Fibroblast of skin of right quadriceps (primary cell): Measurements from ENCODE around the gene LSM5.
A peak's percentile ranks its signal among the peaks of the same experiment; 100 is the strongest.
"Not testable (repeated sequence)": the region's sequence is repeated elsewhere in the genome, so short reads cannot be mapped to it uniquely, and the experiment has no call there.

Experiments
- DNase-seq: peaks from one replicate; pipeline ENCODE4 v3.0.0-alpha.2; 2013

LSM5 gene

DNA sequence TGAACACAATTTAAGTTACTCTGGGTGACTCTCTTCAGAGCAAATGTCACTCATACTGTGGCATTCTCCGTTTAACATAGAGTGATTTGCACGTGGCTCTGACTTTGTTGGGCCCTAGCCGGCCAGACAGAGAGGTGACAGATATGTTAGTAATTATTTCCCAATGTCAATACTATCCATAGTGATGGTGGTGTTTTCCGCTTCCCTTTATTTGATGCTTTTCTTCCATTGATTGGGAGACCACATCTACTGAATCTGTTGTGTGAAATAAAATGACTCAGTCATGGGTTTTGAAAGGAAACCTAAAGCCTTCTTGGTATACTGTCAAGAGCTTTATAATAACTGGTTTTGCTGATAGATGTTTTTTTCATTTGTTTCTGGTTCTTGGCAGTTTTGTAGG lies 12.5 kb upstream of the LSM5 start:
- no peak for DNase-seq

GRCh38 chr7:32501522-32501921 lies 11.3 kb upstream of the LSM5 start:
- DNase-seq, result peak; percentile 81

- DNase-seq, result peak; percentile 82
Measured at GRCh38 chr7:32500922-32501341, 10.8 kb upstream of the LSM5 start.

DNA sequence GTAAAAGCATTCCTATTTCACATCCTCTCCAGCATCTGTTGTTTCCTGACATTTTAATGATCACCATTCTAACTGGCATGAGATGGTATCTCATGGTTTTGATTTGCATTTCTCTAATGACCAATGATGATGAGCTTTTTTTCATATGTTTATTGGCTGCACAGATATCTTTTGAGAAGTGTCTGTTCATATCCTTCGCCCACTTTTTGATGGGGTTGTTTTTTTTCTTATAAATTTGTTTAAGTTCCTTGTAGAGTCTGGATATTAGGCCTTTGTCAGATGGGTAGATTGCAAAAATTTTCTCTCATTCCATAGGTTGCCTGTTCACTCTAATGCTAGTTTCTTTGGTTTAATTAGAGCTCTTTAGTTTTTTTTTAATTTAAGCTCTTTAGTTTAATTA lies 10.0 kb upstream of the LSM5 start:
- DNase-seq, result not testable (repeated sequence)

DNA sequence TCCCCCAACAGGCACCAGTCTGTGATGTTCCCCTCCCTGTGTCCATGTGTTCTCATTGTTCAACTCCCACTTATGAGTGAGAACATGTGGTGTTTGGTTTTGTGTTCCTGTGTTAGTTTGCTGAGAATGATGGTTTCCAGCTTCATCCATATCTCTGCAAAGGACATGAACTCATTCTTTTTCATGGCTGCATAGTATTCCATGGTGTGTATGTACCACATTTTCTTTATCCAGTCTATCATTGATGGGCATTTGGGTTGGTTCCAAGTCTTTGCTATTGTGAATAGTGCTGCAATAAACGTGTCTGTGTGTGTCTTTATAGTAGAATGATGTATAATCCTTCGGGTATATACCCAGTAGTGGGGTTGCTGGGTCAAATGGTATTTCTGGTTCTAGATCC lies 9.6 kb upstream of the LSM5 start:
- not testable (repeated sequence) for DNase-seq

- no peak for DNase-seq
Measured at GRCh38 chr7:32496052-32496813, 6.1 kb upstream of the LSM5 start.

DNA sequence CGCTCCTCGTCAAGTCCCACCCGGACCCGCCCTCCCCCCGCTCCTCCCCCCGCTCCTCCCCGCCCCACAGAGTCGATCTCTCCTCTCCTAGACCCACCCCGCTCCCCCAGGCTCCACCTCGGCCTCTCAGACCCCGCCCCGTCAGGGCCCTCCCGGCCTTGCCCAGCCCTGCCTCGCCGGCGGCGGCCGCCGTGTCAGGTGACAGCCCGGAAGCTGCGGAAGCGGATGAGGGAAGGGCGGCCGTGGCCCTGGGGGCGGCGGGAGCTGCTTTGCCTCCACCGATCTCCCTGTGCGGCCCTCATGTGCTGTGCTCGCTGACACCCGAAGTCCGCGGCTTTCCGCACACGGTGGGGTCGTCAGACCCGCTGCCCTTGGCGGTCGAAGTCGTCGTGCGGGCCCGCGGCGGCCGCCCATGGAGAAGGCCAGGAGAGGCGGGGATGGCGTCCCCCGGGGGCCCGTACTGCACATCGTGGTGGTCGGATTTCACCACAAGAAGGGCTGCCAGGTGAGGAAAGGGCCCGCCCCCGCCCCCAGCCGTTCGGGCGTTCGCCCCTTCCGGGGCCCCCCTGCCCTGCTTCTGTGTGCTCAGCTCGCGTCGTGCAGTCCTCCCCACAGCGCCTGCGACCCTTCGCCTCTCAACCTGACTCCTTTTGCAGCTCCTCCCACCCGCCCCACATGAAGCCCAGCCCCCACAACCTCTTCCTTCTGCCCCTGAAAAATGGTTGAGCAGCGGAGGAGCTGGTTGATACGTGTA lies 5.3 kb upstream of the LSM5 start, which contains the start of gene AVL9:
TSS of gene AVL9 (plus strand) at position 192 of the 754 bp plus-strand sequence. CDS start at position 413, 221 bp downstream.
- peak; percentile 95 for DNase-seq

- peak; percentile 14 for DNase-seq
Measured at GRCh38 chr7:32494946-32495297, 4.7 kb upstream of the LSM5 start.

DNA sequence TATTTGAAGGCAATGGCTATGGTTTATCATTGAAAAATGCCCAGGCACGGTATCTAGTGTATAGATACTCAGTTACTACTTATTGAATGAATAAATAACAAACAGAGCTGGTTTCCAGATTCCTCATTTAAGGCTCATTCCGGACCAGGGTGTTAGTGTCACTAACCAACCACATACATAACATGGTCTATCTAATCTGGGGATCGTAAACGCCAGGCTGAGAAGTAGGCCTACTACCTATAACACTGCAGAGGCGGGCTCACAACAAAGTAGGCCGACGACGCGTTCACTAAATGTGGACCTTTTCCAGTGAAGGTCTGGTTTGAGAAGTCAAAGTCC lies 423 bp downstream of the LSM5 start:
- no peak for DNase-seq

DNA sequence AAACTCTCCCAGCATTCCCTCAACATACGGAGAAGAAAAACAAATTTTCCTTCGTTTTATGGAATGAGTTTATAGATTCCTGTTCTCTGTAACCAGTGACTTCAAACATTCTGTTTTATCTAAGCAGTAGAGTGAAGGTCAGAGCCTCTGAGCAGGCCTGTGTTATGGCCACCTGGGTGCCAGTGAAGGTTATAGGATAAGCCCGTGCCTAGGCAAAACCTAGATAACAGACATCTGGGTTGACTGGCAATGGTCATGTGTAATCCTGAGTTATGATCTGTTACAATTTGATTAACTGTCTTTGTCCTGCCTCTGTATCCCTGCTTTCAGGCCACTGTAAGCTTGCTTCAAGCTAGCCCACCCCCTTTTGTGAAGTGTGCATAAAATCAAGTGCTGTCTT lies 8.3 kb downstream of the LSM5 start:
- DNase-seq, result no peak

- no peak for DNase-seq
Measured at GRCh38 chr7:32481176-32481575, 9.0 kb downstream of the LSM5 start.

GRCh38 chr7:32479574-32480200 lies 10.5 kb downstream of the LSM5 start:
- peak; percentile 38 for DNase-seq

GRCh38 chr7:32477649-32477980 lies 12.6 kb downstream of the LSM5 start:
- no peak for DNase-seq

- DNase-seq, result no peak
Measured at GRCh38 chr7:32476816-32477648, 13.1 kb downstream of the LSM5 start.

GRCh38 chr7:32474008-32474407 lies 16.2 kb downstream of the LSM5 start:
- no peak for DNase-seq

- no peak for DNase-seq
Measured at GRCh38 chr7:32472015-32472414, 18.2 kb downstream of the LSM5 start.

GRCh38 chr7:32470871-32471270 lies 19.3 kb downstream of the LSM5 start:
- DNase-seq, result no peak

- DNase-seq, result not testable (repeated sequence)
Measured at GRCh38 chr7:32470004-32470403, 20.2 kb downstream of the LSM5 start.

DNA sequence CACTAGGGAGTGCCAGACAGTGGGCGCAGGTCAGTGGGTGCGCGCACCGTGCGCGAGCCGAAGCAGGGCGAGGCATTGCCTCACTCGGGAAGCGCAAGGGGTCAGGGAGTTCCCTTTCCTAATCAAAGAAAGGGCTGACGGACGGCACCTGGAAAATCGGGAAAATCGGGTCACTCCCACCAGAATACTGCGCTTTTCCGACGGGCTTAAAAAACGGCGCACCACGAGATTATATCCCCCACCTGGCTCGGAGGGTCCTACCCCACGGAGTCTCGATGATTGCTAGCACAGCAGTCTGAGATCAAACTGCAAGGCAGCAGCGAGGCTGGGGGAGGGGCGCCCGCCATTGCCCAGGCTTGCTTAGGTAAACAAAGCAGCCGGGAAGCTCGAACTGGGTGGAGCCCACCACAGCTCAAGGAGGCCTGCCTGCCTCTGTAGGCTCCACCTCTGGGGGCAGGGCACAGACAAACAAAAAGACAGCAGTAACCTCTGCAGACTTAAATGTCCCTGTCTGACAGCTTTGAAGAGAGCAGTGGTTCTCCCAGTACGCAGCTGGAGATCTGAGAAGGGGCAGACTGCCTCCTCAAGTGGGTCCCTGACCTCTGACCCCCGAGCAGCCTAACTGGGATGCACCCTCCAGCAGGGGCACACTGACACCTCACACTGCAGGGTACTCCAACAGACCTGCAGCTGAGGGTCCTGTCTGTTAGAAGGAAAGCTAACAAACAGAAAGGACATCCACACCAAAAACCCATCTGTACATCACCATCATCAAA lies 25.4 kb downstream of the LSM5 start:
- DNase-seq, result not testable (repeated sequence)

DNA sequence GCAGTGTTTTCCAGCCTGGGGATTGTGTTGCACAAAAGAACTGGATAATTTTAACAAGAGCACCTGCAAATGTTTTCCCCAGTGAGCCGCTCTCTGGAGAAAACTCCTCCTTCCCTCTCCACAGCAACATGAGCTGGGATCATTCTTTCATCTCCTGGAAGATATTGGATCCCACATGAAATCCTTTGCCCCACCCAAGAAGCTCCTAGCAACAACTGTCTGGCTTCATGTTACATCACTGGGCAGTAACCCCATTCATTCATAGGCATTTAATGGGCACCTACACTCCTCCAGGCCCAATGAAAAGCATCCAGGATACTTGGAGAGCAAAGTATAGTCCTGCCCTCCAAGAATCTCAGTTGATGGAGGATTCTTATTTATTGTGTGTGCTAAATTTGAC lies 27.2 kb downstream of the LSM5 start:
- DNase-seq, result no peak

GRCh38 chr7:32462451-32462850 lies 27.7 kb downstream of the LSM5 start:
- DNase-seq, result no peak

- no peak for DNase-seq
Measured at GRCh38 chr7:32461484-32461883, 28.7 kb downstream of the LSM5 start.
